ENCODE data around the gene LRRC75A.

Gene LRRC75A

DNA sequence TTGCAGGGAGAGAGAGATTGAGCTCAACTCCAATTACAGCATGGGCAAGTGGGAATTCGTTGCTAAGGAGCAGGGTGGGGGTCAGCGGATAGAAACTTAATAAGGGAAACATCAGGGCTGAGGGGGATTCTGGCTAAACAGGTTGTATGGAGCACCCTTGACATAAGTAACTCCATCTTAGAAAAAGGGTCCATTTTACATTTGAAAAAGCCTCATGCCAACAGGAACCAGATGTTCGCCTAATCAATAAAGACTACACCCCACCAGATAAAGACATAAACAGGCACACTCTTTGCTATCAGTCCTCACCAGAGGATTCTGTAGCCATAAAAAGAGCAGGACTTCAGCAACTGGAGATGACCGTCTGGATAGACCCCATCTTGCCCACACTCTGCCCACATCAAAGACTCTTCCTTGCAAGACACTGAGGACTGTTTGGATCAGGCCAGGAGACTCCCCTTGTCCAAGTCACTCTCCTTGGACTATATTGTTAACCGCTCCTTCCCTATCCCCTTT is 1.6 kb upstream of the LRRC75A start:
- DNase-seq (ENCODE audit: low spot score): no peak

DNA sequence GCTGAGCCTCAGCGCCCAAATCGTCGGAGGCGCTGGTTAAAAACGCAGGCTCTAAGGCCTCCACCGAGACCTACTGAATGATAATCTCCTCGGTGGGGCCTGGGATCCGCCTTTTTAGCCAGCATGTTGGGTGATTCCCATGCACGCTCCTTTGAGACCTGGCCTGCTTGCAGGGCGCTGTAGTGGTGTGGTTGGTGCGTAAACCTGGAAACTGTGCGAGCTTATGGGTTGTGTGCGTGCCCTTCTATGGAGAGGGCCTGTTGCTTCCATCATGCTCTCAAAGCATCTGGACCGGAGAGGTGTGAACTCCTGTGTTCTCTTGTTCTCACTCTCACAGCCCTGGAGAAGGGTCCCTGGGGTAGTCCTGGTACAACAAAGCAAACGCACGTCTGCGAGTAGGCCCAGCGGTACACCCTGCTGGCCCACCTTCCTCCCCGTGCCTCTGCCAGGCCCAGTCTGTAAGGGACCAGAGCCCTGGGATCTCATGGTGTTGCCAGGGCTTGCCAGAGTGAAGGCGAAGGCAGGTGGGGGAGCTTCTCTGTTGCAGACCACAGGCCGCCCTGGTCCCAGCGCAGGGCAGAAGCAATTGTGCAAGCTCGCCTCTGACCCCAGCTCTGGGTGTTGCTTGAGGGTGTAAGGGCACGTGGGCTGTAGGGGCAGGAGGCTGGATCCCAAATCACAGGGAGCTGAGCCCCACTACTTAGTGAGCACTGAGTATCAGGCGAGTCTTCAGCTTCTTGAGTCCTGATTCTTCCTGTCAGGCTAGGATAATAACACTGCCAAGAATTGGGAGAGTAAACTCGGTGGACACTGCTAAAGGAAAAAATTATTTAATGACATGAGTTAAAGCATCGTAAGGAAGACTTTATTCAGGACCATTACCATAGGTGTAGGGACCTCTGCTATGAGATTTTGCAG is 879 bp upstream of the LRRC75A start:
- no peak for DNase-seq (ENCODE audit: low spot score)

DNA sequence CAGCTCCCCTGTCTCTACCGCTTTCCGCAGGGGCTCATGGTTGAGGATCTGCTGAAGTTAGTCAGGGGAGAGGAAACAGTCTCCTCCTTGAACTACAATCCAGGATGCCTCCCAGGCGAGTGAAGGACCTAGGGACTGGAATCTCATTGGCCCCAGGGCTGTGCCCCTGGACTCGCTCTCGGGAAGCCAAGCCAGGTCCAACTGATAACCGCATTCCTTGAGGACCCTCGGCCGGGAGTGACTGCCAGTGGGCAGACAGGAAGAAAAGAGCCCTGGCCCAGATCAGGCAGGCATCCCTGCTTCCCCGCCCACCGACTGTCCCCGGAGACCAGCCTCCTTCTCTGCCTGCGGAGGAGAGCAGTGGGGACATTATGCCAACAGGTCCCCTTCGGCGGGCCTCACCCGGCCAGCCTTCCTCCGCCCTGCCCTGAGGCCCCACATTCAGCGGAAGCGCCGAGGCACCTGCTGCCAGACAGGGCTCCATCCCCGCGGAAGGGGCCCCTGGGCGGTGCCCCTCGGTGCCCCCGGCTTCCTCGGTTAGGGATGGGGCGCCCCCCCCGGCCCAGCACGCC is 776 bp downstream of the LRRC75A start:
- no peak for DNase-seq (ENCODE audit: low spot score)

DNA sequence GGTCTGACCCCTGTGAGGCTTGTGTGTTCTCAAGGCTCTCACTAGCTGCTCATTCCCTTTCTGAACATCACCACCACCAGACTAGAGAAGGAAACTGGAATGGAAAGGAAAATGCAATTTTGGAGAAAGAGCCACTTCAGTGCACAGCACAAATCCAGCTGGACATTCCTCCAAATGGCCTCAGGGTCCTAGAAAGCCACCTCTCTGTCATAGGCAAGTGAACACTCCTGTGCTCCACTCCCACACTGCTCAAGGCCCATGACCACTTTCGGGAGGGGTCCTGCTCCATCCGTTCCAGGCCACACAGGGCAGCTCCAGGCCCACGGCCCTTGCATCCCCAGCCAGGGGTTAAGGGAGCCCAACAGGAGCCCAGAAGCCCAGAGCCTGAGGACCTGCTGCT is 2.6 kb downstream of the LRRC75A start:
- no peak for DNase-seq (ENCODE audit: low spot score)

DNA sequence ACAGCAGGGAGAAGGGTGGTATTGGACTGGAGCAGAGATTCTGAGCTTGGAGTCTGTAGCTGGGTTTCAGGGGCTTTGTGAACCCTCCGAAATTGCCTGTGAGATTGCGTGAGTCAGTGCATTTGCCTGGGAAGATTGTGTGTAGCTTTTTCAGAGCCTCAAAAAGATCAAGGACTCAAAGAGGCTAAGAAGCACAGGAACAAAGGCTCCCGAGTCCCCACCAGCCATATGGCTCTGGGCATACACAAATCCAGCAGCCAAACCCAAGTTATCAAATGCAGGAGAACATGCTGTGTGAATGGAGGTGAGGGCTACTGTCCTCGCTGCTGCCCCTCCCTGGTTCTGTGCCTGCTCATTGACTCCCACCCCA is 3.0 kb downstream of the LRRC75A start:
- DNase-seq (ENCODE audit: low spot score): no peak

DNA sequence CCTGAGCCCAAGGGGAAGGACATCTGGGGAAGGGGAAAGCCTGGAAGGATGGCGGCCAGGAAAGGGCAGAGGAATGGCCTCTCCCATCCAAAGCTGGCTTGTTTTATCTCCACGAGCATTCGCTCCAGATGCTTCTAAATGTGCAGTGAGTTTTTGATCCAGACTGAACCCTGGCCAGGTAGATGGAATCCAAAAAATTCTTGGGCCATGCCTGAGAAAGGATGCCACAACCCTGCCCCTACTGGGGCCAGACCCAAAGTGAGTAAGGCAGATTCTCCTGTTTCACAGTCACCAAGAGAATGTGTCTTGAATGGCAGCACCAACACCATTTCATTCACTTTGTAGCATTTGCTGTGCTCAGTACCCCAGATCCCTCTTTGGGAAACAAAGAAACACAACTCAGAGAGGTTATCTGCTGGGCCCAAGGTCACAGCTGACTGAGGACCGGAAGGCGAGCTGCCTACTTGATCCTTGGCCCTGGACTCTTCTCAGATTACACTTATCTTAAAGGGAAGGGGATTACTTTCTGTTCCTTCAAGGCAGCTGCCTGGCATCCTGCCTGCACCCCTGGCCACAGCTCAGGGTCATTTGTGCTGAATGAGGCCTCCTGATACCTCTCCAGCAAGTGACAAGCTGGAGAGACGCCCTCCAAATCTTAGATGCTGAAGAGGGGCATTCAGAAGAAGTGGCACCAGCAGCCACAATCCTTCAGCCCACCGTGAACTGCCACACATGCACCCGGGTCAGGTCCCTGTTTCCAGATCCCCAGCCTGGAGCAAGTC is 3.6 kb downstream of the LRRC75A start:
- no peak for DNase-seq (ENCODE audit: low spot score)

DNA sequence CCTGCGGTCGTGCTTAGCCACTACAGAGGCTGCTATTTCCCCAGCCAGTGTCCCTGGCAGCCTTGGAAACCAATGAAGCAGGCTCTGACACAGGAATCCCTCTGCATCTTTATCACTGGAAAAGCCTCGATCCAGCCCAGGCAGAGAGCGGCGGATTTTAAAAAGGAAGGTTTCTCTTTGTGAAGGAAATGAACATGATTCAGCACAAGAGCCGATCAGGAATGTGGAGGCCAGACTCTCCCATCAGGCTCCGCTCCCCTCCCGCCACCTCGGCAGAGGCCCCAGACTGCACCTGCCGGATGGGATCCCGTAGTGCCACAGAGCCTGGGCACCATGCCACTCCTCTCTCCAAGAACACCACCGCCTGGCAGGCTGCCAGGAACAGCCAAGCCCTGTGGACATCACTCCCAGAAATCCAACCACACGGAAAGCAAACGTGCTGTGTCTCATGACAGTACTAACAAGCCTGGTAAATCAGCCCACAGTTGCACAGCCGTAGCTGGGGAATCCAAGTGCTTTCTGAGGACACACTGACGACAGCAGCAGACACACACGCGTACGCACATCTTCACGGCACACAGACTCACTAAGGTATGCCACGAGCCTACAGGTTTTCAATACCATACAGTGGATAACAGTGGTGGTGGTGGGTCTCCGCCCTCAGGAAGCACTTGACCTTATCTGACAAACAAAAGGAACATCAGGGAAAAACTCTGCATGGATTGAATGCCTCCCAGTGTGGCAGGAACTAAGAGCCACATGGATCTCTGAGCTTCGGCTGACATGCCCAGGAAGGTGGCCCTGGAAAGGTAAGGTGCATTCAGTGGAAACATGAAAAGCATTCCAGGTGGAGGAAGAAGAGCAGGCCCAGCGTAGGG is 5.4 kb downstream of the LRRC75A start:
- DNase-seq (ENCODE audit: low spot score): peak; percentile 40

DNA sequence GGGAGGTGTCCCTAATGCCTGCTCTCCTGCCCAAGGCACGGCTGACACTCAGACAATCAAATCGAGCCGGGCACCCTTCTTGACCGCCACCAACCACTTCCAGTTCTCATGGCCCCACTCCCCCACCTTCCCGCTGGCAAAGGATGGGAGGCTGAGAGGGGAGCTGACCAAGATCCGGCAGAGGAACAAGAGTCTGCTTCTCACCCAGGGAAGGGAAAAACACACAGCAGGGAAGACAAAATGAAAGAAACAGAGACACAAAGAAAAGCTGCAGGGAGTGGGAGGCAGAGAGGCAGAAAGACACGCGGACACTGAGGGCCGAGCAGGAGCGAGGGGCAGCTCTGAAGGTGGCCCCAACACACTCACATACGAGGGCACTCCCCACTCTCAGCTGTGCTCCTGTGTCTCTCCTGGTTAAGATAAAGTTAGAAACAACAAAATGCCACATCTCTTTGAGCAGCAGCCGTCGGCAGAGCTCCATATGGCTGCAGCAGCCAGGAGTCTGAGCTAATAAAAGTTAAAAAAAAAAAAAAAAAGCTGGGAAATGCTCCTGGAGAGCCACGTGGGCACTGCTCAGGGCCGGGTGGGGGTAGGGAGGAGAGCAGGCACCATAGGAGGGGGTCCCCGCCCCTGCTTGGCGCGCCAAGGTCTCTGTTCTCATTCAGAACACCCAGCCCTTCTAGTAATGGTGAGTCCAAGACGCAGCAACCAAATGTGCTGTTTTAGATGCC is 7.4 kb downstream of the LRRC75A start:
- DNase-seq (ENCODE audit: low spot score): no peak

DNA sequence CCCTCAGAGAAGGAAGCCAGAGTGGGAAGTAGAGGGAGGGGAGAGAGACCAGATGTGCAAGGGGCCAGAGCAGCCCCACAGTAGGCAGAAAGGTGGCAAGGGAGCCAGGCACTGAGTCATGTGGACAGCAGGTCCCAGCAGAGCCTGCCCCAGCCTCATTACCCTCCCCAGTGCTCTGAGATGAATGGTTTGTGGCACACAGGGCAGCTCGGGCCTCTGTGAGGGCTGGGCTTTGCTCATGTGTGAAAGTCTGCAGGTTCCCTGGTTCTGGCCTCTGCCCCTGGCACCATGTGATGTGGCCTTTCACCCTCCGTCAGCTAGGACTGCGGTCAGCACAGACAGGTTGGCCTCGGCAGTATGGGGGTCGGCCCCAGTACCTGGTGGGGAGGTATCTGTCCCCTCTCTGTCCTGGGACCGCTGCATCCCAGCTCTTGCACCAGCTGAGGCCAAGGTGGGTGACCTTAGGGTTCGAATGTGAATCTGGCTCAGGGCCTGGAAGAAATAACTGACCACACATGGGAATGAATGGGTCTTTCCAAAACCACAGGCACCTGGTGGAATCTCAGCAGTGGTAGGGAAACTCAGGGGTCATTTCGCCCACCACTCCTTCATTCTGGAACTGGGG is 8.9 kb downstream of the LRRC75A start:
- DNase-seq (ENCODE audit: low spot score): no peak

DNA sequence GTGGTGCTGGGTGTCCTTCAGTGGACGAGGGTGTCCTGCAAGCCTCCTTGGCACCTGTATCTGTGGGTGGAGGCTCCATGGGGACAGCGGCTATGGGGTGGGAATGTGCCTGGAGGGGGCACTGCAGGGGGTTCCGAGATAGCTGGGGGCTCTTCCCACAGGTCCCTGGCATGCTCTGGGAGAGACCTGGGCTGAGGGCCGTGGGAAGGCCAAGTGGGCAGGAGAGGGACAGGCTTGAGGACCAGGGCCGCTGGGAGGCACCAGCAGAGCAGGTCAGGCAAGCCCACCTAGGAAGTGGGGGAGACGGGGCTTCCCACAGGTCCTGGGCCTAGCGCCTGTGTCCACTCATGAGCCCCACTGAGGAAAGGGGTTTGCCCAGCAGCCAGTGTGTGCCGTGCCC is 9.7 kb downstream of the LRRC75A start:
- no peak for DNase-seq (ENCODE audit: low spot score)

DNA sequence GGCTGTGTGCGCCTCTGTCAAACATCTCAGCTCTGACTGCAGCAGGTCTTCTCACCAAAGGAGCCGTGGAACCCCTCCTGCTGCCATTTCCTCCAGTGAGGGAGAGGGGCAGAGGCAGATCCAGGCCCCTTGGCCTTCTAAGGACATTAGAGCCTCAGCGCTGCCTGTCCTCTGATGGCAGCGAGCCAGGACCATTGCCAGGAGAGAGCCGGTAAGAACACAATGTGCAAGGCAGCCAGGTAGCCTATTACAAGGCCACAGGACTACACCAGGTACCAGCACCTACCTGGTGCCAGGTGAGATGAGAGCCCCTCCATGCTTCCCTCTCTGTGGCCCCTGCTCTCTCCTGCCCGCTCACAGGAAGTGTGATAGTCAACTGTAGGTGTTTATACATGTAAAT is 11.0 kb downstream of the LRRC75A start:
- no peak for DNase-seq (ENCODE audit: low spot score)

DNA sequence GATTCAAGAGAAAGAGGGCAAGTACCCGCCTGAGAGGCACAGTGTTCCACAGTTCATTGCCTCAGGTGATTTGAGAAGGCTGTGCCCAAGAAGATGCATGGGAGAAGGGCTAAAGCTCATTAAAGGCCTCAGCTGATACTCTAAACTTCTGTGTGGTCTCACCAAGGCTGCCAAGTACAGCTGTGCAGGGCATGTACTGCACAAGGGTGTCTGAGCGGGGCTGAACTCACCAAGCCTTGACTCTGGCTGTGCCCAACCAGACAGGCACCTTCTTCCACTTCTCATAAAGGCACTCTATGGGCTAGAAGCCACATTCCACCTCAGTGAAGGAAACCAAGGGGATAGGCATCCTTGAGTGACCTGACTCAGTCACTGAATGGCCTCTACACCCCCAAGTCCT is 12.7 kb downstream of the LRRC75A start:
- DNase-seq (ENCODE audit: low spot score): no peak

DNA sequence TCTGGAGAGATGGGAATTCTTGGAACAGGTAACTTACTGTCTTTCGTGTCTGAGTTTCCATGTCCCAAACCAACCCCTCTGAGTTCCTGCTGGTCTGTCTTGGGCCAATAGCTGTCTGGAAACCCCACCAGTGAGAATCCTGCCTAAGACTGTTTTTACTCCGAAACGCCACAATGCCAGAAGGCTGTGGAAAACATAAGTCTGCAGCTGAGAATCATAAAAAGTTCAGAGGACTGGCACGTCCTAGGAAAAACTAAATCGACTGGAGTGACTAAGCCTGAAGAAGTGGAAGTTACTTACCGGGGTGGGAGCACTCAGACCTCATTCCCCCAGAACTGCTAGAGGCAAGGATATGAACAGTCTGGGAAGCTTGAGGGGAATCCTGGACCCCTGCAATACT is 13.3 kb downstream of the LRRC75A start:
- DNase-seq (ENCODE audit: low spot score): no peak

DNA sequence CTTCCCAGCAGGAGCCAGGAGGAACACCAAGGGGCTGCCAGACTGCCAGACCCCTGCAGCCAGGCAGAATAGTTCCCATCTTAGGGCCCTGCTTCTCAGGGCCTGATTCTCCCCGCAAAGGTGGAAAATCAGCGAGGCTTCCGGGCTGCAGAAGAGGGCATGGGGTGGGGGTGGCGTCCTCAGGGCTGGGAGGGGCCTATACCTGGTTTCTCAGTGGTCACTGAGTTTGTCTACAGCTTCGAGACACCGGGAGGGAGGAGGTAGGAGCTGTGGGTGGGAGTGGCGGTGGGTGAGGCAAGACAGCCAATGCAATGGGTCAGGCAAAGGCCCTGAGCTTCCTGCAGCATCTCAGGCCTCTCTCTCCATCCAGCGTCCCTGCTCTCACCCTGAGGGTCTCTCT is 14.3 kb downstream of the LRRC75A start:
- DNase-seq (ENCODE audit: low spot score): no peak

DNA sequence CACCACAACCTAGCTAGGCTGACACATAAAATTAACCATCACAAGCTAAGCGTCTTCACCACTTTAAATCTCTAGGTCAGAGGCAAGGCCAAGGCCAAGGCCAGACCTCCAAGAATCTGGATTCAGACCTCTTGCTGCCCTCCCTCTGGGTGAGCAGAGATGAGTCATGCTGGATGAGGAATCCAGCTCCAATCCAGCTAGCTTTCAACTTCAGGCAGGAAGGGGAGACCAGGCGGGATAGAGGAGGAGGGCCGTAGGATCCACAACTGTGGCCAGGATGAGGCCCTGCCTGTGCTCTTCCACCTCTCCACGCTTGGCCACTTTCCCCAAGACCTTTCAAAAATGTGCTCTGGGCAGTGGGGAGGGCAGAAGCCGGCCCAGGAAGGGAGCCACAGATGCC is 14.7 kb downstream of the LRRC75A start:
- no peak for DNase-seq (ENCODE audit: low spot score)

DNA sequence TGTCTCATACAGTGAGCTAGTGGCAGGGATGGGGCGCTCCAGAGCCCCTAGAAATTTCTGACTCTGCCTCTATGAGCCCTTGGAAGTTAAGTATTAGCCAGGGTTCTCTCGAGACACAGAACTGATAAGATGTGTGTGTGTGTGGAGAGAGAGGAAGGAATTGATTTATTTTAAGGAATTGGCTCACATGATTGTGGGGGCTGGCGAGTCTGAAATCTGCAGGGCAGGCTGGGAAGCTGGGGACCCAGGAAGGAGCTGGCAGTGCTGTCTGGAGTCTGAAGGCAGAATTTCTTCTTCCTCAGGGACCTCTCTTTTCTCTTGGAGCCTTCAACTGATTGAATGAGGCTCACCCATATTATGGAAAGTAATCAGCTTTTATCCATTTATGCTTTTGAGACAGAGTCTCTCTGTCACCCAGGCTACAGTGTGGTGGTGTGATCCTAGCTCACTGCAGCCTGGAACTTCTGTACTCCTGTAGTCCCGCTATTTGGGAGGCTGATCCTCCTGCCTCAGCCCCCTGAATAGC is 16.8 kb downstream of the LRRC75A start:
- DNase-seq (ENCODE audit: low spot score): no peak

DNA sequence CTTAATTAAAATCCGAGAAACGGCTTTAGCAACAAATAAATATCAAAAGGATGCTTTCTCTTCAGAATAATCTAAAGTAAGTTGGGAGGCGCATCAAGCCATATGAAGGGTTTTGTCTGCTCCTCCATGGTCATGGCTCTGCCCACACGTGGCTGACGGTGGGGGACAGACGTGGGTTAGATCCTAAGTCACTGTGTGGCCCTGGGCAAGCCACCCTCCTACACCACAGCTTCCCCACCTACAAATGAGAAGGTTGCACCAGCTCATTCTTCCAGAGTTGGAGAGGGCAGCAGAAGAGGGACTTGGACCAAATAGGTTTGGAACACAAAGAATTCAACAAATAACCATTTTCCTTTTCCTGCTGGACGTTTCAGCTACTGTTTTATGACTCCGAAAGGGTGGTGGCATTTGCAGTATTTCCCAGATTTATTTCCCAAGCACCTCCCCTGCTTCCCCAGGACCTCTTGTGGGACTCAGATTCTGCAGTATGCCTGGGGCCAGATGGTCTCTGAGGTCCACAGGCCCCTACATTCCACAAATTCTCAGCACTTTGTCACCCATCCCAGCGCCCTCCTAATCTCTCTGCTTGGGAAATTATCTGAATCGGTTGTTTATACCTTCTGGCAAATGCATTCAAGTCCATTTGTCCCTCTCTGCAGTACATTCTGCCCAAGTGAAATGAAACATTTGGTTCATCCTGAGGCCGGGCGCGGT is 17.8 kb downstream of the LRRC75A start:
- no peak for DNase-seq (ENCODE audit: low spot score)

DNA sequence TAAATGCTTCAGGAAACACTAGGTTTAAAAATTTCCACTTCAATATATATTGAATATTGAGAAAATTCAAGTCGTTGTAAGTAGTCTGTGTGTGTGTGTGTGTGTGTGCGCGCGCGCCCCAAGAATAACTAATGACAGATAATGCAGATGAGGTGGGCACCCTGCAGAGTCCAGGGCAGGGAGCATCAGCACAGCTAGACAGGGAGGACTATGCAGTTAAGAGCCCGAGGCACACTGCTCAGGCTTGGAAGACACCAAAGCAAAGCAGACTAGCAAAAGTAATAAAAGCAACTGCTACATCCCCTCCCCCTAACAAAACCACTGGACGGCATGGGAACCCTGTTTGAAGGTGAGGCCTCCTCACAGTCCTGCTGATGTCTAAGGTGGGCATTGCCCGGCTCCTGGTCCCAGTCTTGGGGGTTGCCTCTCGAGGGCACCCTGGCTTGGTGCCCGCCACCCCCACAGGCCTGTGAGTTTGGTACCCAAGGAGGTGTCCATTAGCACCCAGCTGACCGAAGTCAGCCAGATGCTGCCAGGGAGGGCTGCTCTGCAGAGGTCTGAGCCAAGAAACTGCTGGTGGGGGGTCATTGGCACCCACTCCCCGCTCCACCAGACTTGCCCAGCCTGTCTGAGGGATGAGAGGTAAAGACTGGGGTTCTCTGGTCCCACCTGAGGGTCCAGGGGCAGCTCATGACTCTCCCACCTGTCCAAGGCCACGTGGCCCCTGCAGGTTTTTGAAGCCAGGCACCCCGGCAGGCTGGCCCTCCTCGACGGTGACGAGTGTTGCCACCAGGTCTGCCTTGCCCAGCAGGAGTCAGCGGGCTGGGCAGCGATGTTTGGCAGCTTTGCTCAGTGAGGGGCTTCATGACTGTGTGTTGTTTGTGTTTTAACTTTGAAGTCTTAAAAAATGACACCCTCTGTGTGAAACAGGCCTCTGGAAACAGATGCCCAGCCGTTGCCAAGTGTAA is 18.7 kb downstream of the LRRC75A start:
- DNase-seq (ENCODE audit: low spot score): no peak

DNA sequence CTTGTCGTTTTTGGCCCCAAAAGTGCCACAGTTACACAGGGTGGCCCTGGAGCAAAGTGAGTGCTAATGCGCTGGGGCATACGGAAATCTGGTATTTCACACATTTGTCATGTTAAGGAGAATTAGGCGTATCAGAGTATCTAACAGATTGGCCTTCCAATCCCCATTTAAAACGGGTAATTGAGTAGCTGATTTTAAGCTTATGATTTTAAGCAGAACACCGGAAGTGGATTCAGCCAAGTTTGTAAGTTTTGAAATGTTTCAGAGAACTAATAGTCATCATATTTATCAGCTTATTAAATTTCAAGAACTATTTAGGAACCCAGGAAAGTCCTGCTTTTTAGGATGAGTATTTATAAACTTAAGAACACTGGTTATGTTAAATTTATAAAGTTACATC is 19.5 kb downstream of the LRRC75A start:
- no peak for DNase-seq (ENCODE audit: low spot score)

Measured in pons (tissue), 1 donor.